GM19025 (cell line): ENCODE data around the gene ARHGEF7.
"Not testable (repeated sequence)": the region's sequence is repeated elsewhere in the genome, so short reads cannot be mapped to it uniquely, and the experiment has no call there.

ENCODE experiments used
- ATAC-seq: cut with Tn5 transposase; IDR thresholded peaks from one replicate; pipeline ENCODE4 v1.9.1; 2021; ENCODE audit warnings: mild to moderate bottlenecking, low read depth, moderate library complexity; ENCODE audit not compliant: unreplicated experiment

ARHGEF7 gene, protein sequence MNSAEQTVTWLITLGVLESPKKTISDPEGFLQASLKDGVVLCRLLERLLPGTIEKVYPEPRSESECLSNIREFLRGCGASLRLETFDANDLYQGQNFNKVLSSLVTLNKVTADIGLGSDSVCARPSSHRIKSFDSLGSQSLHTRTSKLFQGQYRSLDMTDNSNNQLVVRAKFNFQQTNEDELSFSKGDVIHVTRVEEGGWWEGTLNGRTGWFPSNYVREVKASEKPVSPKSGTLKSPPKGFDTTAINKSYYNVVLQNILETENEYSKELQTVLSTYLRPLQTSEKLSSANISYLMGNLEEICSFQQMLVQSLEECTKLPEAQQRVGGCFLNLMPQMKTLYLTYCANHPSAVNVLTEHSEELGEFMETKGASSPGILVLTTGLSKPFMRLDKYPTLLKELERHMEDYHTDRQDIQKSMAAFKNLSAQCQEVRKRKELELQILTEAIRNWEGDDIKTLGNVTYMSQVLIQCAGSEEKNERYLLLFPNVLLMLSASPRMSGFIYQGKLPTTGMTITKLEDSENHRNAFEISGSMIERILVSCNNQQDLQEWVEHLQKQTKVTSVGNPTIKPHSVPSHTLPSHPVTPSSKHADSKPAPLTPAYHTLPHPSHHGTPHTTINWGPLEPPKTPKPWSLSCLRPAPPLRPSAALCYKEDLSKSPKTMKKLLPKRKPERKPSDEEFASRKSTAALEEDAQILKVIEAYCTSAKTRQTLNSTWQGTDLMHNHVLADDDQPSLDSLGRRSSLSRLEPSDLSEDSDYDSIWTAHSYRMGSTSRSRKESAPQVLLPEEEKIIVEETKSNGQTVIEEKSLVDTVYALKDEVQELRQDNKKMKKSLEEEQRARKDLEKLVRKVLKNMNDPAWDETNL

DNA sequence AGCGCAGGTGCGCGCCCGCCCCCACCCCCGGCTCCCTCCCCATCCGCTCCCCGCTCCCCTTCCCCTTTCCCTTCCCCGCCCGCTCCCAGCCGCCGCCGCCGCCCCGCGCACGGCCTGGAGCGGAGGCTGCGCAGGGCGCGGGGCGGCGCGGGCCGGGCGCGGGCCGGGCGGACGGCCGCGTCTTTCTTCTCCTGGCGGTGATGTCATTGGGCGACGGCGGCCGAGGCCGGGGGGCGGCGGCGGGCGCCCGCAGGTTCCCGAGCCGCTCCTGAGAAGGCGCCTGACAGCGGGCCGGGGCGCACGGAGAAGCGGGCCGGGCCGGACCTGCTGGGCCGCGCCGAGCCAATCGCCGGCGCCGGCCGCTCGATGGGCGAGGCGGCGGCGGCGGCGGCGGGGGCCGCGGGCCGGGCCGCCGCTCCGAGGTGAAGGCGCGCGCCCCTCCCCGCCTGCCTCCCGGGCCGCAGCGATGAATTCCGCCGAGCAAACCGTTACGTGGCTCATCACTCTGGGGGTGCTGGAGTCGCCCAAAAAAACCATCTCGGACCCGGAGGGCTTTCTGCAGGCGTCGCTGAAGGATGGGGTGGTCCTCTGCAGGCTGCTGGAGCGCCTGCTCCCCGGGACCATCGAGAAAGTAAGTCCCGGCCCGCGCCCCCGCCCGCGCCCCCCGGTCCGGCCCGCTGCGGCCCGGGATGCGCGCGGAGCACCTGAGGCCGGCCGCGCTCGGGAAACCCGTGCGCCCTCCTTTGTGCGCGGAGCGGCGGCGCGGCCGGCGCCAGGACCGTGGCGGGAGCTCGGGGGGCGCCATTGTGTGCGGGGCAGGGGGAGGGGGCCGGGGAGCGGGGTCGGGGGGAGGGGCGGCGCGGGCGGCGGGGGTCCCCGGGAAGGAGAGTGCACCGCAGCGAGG lies at the start of gene ARHGEF7:
TSS of gene ARHGEF7 (plus strand) at position 250 of the 904 bp plus-strand sequence. CDS start at position 467, 217 bp downstream.
- ATAC-seq = no peak

DNA sequence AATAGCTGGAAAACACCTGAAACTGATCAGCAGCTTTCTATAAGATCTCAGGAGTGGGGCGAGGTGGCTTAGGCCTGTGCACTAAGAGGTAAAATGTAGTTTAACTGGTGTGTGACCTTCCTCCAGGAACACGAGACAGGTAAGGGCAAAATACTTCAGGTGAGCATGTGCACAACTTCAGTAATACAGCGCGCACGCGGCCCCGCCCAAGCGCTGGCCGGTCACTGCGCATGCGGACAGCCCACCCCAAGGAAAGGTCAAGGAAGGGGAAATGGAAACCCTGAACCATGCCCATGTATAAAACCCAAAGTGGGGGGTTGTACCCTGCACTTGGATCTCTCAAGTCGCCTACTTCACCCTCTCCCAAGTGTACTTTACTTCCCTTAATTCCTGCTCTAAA lies 49.4 kb upstream of the ARHGEF7 start:
- ATAC-seq = no peak

DNA sequence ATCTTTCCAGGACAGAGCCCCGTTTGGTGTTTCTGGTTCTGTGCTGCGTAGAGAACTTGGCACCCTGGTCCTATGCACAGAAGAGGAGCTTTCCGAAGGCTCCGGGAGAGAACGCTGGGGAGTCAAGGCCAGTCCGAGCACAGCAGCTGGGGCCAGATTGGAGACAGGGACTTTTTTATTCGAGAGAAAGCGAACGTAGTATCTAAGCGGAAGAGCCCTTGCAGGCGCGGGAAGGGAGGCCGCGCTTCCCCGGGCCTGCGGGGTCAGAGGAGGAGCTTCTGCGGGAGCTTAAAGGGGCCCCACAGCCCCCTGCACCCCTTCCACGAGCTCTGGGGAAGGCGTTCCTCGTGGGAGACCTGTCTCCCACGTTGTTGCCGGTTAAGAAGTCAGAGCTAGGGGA lies 48.6 kb upstream of the ARHGEF7 start:
- ATAC-seq = no peak

DNA sequence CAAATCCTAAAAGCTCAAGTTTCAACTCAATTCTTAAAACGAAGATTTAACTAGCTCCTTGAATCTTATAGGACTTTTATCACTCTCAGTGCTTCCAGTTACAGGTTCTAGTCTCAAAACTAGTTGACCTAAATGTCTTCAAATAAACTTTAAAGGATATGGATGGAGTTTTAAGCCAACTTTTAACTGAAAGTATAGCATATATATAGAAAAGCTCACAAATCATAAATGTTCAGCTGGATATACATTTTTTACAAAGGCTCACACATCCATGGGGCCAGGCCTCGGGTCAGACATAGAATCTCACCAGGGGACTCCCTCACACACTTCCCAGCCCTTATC lies 47.1 kb upstream of the ARHGEF7 start:
- ATAC-seq = no peak

DNA sequence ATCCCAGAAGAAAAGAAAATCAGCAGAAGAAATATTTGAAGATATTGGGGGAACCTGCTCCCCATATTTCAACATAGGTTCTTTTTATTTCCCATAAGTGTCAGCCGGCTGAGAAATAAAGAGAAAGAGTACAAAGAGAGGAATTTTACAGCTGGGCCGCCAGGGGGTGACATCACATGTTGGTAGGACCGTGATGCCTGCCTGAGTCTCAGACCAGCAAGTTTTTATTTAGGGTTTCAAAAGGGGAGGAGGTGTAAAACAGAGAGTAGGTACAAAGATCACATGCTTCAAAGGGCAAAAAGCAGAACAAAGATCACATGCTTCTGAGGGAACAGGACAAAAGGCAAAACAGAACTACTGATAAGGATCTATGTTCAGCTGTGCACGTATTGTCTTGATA lies 44.0 kb upstream of the ARHGEF7 start:
- ATAC-seq = not testable (repeated sequence)

DNA sequence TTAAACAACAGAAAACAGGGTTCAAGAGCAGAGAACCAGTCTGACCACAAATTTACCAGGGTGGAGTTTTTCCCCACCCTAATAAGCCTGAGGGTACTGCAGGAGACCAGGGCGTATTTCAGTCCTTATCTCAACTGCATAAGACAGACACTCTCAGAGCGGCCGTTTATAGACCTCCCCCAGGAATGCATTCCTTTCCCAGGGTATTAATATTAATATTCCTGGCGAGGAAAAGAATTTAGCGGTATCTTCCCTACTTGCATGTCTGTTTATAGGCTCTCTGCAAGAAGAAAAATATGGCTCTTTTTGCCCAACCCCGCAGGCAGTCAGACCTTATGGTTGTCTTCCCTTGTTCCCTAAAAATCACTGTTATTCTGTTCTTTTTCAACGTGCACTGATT lies 43.6 kb upstream of the ARHGEF7 start:
- not testable (repeated sequence) for ATAC-seq

DNA sequence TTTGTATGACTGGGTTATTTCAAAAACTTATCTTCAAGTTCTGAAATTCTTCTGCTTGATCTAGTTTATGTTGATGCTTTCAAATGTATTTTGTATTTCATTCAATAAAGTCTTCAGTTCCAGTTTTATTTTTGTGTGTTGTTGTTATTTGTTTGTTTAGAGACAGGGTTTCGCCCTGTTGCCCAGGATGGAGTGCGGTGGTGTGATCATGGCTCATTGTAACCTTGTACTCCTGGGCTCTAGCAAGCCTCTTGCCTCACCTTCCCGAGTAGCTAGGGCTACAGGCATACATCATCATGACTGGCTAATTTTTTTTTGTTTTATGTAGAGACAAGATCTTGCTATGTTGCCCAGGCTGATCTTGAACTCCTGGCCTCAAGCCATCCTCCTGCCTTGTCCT lies 40.3 kb upstream of the ARHGEF7 start:
- no peak for ATAC-seq

DNA sequence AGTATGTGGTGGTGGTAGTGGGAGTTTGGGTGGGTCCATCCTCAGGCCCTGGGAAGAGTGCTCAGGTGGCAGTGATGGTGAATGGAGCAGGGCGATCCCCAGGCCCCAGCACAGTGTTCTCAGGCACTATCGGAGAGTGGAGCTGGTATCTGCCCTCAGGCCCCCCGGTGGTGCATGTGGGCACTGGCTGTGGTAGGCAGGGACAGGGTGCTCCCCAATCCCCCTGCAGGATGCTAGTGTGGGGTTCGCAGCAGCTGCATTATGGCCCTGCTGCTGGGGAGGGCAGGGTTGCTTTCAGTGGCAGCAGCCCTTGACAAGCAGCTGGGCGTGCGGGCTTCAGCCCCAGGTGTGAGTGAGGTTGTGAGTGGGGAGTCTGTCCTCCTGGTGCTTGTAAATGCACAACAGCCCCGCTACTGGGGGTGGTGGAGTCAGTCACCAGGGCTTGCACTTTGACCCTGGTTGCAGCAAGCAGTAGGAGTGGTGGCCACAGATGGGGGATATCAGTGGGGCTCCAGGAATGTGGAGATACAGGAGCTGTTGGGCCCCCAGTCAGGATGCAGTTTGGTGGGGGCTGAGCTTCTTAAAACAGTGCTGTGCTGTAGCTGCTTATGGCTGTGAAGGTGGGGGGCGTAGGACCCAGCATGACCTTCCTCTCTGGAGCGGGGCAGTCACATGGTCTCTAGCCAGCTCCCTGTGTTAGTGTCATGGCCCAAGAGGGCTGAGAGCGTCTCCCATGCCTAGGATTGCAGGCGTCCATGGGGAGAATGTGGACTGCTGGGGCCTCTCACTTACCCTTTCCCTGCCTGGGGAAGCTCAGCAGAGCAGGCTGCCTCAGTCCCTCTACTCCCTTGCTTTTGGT lies 38.7 kb upstream of the ARHGEF7 start:
- no peak for ATAC-seq

DNA sequence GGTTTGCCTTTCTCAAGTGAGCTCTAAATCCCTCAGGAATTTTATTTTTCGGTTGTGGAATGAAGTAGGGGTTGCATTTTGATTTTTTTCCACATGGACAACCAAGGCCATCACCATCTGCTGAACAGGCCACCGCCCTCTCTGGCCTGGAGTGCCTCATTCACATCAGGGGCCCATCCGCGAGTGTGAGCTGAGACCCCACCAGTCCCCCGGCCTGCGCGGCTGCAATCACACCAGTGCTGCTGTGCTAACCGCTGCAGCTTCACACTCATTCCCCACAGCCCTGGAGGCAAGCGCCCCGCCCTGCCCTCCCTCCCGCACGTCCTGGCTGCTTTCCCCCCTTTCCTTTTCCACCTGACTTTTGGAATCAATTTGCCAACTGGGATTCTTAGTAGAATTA lies 35.7 kb upstream of the ARHGEF7 start:
- ATAC-seq = no peak

DNA sequence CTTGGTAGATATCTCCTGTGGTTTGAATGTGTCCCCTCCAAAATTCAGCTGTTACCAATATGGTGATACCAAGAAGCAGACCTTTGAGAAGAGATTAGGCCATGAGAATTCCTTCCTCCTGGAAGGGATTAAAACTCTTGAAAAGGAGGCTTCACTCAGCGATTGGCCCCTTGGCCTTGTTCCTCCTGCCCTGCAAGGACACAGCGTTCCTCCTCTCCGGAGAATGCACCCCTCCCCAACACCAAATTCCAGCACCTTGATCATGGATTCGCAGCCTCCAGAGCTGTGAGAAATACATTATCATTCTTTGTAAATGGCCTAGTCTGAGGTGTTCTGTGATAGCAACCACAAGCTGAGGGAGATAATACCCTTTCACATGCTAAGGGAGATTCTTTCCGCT lies 34.5 kb upstream of the ARHGEF7 start:
- no peak for ATAC-seq

DNA sequence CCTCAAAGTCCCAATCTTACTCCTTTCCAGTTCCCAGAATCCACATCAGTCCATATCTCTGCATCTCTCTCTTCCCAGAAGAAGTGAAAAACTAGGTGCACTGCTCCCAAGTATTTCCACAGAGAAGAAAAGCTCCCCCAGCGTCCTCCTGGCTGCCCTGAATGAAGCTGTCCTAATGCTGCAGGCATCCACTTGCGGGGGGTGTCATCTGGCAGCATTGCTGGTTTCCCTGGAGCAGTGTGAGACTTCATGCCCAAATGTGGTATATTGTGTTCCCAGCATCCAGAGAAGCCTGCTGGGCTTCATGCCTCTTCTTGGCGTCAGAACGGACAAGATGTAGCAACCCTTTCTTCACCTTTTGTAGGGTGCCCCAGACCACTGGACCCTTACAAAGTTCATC lies 32.9 kb upstream of the ARHGEF7 start:
- ATAC-seq = no peak

DNA sequence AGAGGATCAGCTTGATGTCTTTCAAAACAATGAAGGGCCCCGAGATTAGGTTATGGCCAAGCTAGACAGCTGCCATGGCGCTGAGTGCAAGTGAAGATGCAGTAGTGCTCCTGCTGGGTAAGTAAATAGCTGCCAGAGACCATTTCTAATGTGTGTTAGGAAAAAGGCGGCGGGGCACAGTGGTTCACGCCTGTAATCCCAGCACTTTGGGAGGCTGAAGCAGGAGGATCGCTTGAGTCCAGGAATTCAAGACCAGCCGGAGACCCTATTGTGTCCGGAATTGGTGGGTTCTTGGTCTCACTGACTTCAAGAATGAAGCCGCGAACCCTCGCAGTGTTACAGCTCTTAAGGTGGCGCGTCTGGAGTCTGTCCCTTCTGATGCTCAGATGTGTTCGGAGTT lies 32.3 kb upstream of the ARHGEF7 start:
- not testable (repeated sequence) for ATAC-seq

DNA sequence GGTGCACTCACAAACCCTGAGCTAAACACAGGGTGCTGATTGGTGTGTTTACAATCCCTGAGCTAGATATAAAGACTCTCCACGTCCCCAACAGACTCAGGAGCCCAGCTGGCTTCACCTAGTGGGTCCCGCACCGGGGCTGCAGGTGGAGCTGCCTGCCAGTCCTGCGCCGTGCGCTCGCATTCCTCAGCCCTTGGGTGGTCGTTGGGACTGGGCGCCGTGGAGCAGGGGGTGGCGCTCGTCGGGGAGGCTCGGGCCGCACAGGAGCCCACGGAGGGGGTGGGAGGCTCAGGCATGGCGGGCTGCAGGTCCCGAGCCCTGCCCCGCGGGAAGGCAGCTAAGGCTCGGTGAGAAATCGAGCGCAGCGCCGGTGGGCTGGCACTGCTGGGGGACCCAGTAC lies 31.4 kb upstream of the ARHGEF7 start:
- ATAC-seq = not testable (repeated sequence)

DNA sequence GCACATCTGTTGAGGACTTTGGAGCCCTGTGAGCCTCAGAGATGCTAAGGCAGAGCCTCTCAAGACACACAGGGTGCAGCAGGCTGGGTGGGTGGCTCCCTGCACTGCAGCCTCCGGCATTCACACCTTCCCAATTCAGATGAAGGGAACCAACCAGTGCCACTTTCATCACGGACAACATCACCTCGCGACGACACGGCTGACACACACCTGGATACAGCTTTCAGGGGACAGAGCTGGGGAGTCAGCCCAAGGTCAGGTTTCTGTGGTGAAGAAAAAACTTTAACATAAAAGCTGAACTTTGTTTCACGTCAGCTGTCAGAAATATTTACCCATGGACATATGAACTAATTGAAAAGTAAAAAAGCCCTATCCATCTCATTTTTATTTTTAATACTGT lies 24.9 kb upstream of the ARHGEF7 start:
- ATAC-seq = no peak

DNA sequence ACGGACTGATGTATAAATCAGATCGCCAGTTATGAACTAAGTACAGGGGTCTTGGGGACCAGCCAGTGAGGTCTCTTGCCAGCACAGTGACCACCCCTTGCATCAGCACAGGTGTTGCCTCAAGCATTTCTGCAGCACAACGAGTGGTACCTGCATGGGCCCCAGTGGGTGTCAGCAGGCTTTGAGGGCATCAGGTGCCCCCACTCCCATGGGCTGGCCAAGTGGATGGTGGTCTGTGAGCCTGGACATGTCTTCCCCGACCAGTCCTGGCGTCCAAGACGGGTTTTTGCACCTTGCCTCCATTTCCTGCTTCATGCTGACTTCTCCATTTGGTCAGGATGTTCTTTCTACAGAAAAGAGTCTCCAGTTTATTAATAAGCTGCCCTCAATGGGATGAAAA lies 22.4 kb upstream of the ARHGEF7 start:
- no peak for ATAC-seq

DNA sequence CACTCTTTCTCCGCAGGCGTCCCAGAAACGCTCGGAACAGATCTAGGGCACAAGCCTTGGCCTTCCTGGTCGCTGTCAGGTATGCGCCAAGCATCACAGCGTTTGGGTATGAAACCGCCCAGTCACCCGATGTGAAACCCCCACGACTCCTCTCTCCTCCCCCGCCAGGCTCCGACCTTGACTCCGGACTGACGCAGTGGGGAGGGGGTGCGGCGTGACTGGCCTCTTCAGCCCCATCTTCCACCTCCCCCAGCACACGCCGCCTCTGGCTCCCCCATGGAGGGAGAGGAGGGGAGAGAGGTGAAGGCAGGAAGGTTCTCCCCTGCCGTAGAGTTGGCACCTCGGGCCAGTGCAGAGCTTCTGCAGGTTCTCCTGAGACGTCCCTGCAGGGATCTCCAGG lies 22.0 kb upstream of the ARHGEF7 start:
- ATAC-seq = no peak

DNA sequence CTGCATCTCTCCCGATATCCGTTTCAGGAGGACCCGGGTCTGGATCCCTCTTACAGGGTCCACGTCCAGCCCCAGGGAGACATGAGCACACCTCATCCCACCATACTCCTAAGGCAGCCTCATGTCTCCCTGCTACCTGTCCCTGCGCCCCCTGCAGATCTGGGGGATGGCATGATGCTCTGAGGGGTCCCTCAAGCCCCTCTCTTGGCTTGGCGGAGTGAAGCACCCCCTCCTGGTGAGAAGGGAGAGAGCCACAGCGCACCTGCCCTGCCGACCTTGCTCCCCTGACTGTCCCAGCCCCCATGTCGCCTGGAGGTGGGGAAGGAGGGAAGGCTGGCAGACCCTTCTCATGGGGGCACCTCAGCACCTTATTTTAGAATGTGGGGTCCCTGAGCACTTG lies 21.5 kb upstream of the ARHGEF7 start:
- ATAC-seq = no peak

DNA sequence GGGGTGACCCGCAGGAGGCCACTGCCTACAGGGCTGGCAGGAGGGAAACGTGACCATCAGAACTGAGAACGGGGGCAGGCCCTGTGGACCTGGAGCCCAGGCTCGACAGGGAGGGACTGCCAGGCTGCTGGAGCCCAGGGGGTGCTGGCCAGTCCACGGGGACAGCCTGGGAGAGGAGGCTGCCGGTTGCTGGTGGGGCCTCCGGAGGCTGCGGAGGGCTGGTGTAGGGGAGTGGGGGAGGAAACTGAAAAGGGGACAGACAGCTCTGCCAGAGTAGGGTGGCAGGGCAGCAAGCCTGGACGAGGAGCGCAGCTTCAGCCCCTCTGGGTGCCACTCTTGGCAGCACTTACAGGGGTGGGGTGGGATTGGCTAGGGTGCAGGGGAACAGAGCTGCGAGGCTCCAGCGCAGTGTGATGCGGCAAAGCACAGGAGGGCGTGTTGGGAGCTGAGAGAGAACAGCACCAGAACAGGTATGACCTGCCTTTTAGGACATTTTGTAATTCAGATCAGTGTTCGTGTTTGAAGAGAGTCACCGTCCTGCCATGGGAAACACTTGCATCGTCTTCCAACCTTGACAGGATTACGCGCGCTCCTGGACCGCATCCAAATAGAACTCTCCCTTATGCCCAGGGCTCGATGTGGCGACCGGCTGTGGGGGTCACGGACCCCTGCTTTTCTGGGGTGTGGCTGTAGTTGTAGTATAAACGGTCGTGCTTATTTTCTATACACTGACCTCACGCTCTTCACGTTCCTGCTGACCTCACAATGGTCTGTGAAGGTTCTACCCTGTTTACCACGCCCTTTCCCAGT lies 19.9 kb upstream of the ARHGEF7 start:
- ATAC-seq = no peak

DNA sequence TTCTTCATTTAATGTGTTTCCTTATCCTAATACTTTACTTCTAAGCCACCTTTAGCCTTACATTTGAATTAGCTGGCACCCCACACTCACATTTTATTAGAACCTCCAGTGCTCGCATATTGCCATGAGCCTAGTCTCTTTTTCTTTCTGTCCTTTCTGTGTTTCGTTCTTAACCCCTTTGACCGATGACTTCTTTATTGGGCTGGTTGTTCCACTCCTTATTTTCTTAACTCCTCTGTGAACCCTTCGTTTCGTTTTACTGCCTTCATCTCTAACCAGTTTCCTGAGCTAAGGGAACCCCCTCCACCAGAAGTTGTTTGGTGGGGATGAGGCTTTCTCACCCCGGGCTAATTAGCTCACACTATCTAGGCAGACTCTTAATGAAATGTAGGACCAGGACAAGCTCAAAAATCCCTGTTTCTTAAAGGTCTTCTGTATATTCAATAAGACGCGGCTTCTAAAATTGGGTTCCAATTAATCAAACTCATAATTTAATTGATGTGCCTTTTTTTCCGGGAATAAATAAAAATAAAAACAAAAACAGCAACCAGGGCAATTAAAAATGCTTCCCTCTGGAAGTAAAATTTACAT lies 19.1 kb upstream of the ARHGEF7 start:
- ATAC-seq = no peak
